DMS114 treated with DMSO at 0.1 percent for 48 hours (cell line): Measurements from ENCODE around the gene DCST1.
A peak's percentile ranks its signal among the peaks of the same experiment; 100 is the strongest.

Source experiments
- DNase-seq: peaks from one replicate; lab custom pipeline; 2025; ENCODE audit not compliant: unreplicated experiment; lab: John Stamatoyannopoulos, UW

Gene DCST1

DNA sequence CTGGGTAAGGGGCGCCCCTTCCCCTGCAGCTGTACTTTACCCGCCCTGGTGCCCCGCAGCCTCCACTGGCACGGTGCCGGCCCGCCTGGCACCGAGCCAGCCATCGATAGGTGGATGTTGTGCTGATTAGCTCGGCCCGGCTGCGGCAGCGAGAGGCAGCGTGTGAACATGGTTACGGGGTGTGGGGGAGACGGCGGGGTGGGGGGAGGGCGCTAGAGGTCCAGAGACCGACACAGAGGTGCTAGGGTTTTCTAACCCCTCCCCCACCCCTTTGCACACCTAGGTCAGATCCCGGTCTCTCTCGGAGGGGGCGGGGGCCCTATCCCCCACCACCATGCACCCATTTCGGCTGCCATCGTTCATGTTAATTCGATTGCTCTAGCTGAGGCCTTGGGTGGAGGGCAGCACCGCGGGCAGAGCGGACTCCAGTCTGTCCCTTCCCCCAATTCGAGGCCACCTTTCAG, 36.6 kb downstream of the DCST1 start:
- DNase-seq = no peak

DNA sequence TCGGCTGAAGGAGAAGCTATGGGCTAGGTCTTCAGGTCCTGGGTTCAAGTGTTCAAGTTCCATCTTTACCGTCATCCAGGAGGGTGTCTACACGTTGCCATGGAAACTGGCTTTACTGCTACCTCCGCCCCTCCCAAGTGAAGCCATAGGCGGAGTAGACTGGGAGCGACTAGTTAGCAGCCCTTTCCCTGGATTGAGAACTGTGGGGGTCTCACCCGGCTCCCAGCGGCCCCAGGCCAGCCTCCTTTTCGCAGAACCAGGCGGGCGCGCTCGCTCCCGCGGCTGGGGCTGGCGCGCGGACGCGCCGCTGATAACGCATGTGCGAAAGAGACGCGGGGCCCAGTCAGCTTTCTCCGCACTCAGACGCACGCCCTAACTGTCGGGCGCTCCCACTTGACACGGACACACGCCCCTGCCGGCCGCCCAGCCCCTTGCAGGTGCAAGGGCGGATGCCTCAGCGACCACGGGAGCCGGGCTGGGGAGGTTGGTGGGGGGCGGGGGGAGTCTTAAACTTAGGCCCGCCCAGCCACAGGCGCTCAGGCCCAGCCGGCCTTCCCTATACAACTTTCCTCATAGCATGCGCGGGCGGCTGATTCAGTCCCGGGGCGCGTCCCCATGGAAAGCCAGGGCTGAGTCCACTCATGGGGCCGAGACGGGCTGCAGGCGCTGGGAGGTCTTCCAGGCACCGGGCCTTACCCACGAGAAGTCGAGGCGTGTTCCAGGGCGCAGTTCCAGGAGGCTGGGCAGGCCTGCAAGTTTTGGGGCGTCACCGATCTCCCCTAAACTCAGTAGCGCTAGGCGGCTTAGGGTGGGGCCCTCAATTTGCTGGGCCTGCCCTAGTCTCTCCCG, 37.3 kb downstream of the DCST1 start:
- peak; percentile 83 for DNase-seq

DNA sequence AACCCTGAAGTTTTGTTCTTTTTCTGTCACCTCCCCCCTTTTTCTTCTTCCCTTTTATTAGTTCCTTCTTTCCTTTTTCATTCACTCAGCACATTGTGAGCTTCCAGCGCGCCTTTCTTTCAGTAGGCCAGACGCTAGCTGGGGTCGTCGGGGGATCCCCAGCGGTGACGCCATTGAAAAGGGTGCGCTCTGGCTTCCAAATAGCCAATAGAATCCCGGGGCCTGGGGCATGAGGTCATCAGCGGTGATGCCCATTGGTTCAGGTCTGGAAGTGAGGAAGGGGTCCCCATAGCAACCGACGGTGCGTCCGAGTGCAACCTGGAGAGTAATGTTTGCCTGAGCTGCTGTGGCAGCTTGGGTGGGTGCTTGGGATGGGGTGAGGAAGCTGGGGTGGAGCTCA, 38.1 kb downstream of the DCST1 start:
- no peak for DNase-seq

DNA sequence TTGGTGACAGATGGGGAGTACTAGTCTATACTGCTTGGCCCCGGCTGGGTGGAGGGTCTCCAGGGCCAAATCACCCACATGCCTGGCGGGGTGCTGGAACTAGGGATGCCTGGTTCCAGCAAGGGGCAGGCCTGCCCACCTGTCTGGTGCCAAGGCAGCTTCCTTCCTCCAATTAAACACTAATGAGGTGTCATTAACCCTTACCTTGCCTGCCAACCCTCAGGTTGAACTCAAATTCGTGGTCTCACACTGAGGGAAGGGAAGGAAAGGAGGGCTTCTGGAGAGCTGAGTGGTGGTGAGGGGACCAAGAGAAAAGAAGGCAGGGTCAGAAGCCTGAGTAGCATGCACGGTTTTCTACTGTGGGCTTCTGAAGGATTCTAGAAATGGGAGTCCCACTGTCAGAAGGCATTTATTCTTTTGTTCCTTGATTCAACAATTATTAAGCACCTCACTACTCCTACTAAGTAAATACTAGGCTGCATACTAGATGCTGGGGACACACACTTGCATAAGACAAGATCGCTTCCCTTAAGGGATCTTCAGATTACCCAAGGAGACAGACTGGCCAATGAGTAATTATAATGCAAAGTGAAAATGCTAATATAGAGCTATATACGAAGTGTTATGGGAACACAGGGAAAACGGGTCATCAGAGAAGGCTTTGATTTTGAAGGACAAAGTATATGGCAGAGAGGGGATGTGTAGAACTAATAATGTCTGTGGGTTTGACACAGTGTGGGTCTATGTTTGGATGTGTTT, 39.1 kb downstream of the DCST1 start:
- no peak for DNase-seq

DNA sequence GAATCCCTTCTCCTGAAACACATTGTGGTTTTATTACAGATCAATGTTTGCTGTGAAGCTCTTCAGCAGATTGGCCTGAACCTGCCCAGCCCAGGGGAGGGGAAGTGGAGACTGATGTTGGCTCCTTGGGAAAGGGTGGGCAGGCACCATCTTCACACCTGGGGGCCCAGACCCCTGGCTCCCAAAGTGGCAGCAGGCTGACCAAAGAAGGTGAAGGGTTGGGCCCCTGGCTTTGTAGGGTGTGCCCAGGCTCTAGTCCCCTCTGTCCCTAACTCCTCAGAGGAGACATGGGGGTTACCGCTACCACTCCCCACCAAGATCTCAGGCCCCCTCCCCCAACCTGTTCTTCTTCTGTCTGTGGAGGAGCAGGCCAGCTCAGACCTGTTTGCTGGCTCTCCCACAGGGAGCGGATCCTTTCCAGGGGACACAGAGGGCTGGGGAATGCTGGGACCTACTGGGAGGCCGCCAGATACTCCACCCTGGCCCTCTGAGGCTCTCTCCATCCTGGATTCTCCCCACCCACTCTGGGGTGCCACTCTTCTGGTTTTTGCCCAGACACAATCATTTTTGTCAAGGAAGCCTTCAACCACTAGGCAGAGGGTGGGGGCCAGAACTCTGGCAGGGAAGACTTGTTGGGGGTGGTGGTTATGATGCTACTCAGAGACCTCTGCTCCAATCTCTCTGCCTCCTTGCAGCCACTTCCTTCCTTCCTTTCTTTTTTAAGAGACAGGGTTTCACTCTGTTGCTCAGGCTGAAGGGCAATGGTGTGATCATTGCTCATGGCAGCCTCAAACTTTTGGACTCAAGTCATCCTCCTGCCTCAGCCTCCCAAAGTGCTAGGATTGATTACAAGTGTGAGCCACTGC, 40.0 kb downstream of the DCST1 start:
- DNase-seq = no peak

DNA sequence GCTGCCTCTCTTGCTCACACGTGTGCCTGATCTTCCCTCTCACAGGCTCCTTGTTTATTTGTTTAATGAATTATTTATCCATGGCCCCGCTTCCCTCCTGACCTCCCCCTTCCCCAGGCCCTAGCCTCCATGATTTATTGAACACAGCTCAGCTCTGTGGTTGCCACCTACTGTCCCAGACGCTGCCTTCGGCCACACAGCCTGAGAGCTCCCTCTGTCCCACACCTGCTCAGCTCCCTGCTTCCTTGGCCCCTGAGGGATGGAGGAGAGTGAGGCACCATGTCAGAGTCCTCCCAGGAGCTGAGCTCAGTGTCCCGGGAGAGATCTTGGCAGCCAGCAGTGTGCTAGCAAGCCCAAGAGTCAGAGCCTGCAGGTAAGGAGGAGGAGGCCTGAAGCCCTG, 41.9 kb downstream of the DCST1 start:
- no peak for DNase-seq

DNA sequence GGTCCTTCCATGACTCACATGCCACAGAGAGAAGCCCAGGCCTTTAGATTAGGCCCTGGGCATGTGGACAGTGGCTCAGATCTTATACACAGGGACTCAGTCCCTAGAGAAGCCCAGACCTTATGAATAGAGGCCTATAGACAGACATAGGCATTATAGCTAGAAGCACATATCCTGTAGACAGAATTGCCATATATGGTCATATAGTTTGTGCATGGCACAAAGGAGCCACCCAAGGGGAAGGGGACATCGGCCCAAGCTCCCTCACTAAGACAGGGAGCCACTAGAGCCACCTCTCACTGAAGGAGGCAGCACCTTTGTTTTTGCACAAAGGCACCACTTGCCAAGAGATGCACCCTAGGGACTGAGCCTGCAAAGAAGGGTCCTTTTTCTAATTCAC, 42.7 kb downstream of the DCST1 start:
- DNase-seq = no peak

DNA sequence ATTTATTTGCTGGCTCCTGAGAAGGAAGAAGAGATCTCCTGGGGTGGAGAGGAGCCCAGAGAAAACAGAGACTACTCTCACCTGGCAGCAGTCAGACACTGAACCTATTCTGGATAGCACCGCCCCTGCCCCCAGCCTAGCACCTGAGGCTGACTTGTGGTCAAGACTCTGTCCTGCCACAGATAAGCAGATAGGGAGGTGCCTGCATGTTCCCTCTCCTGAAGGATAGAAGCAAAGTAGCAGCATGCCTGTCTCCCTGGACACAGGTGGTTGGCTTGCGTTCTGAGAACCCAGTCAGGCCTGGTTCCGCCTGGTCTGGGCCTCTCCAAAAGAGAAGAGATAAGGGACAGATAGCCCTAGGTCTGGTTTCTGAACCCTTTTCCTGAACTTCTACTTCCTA, 43.7 kb downstream of the DCST1 start:
- DNase-seq = no peak

DNA sequence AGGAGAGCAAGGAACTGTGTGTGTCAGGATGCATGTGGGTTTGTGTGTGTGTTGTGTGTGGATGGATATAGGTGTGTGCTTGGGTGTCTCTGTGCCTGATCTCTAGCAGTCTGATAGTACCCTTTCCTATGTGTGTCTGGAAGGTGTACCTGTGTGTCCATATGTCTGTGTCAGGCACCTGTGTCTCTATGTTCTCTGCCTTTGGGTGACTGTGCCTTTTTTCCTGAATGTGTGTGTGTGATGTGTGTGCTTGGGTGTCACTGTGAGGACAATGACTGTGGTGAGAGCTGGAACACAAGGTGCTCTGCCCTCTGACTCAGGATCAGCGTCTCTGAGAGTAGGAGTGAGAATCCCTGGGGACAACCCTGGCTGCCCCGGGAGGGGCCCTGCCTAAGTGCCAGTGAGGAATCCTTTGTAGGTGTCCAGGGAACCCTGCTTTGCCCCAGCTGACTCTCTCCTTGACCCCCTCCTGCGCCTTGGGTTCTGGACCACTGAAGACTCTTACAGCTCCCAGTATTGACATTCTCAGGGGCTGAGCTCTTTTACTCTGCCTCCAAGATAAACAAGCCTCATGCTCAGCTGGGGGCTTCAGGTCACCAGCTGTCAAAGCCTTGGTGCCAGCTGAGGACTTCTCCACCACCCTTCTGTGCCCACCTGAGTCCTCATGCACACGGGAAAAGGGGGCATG, 44.3 kb downstream of the DCST1 start:
- no peak for DNase-seq

DNA sequence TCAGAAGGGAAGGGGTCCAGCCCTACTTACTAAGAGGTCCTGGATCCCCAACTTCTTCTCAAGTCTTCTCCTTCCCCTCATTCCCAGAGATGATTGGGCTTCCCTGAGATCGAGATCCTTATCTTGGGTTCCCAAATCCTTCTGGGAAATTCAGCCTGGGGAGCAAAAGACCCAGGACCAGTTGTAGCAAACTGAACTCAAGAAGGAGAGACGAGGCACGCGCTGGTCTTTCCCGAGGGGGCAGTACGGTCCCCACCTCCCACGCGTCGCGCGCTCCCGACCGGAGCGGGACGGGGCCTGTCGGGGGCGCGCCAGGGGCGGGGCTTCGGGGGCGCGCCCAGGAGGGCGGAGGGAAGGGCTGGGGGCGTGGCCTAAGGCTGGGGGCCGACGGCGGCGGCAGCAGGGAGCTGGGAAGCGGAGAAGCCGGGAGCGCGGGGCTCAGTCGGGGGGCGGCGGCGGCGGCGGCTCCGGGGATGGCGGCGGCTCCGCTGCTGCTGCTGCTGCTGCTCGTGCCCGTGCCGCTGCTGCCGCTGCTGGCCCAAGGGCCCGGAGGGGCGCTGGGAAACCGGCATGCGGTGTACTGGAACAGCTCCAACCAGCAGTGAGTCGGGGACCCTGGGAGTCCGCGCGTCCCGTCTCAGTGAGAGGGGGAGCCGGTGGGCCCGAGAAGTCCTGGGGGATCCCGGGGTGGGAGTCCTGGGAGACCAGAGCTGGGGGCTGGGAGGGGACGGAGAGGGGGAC, 45.0 kb downstream of the DCST1 start, which contains the start of gene EFNA3:
Gene EFNA3, plus strand, starts transcription at position 369 of the 741 bp plus-strand sequence. Its CDS starts 105 bp downstream, at position 474.
- DNase-seq = peak; percentile 58

DNA sequence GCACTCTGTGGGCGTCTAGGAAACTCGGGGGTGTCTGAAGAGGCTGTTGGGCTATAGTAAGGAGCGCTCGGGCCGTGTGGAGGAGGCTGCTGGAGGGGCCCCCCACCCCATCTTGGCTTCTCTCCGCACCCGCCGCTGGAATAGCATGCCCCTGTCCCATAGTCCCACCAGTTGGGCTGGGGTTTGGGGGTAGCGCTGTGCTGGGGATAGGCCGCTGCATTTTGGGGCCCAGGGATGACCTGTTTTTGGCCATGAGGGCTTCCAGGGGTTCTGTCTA, 45.5 kb downstream of the DCST1 start:
- DNase-seq = no peak

DNA sequence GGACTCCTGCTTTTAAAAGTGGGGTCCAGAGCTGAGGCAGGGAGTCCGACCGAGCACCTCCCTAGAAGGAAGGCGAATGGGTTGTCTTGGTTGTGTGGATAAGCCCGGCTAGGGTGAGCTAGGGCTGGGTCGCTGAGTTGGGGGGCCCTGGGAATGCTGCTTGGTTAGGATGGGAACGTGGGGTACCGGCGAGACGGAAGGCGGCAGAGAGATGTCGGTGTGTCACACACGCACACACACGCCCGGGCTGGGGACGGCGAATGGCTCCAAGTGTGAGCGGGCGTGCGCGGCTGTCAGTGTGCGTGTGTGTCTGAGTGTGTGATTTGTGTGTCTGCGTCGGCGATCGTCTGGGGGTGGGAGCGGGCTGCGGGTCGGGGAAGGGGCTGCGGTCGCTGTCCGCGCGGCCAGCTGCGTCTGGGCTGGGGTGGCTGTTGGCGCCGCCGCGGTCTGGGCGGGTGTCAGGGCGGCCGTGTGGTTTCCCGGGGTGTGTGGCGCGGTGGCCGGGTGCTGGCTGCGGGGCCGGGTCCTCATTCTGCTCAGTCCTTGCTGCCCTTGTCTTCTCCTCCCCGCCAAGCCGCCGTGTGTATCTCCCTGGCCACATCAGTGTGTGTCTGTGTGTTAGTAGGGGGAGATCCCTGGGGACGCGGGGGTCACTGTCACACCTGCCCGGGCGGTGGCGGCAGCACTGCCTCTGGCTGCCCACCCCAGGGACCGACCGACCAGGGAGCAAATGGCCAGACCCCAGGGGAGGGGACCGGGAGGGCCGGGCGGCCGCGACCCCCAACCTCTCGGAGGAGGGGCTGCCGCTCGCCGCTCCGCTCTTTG, 46.1 kb downstream of the DCST1 start:
- no peak for DNase-seq

DNA sequence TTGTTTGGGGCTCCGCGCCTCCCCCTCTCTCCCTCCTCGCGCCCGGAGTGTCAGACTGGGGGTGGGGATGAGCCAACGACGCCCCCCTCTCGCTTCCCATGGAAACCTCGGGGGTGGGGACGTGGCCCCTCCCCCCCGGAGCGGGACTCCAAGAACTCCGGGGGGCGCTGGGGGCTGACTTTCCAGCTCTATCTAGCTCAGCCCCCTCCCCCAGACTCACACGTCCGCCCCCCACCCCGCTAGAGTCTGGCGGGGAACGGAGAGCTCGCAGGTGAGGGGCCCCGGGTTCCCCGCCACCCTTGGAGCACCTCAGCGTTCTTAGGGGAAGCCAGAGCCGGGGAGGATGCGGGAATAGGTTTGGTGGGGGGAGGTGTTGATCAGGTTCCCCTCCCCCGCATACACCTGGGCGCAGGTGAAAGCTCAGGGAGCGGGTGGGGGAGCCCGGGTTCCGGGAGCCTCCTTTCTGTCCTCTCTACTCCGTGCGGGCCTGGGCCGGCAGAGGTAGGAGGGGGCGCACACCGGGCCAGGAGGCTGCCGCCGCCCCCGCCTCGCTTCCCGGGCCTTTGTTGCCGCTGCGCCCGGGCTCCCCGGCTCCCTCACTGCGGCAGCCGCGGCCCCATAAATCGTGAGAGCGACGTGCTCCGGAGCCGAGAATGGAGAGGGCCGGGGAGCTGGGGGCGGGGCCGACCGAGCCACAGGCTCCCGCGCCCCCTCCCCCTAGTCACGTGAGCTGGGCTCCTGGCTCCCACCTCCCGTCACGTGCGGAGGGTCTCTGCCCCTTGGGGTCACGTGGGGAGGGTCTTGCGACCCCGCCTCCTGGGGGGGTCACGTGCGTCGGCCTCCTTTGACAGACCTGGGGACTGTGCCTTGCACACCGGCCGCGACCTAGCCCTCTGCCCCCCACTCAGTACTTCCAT, 46.9 kb downstream of the DCST1 start:
- DNase-seq = no peak

DNA sequence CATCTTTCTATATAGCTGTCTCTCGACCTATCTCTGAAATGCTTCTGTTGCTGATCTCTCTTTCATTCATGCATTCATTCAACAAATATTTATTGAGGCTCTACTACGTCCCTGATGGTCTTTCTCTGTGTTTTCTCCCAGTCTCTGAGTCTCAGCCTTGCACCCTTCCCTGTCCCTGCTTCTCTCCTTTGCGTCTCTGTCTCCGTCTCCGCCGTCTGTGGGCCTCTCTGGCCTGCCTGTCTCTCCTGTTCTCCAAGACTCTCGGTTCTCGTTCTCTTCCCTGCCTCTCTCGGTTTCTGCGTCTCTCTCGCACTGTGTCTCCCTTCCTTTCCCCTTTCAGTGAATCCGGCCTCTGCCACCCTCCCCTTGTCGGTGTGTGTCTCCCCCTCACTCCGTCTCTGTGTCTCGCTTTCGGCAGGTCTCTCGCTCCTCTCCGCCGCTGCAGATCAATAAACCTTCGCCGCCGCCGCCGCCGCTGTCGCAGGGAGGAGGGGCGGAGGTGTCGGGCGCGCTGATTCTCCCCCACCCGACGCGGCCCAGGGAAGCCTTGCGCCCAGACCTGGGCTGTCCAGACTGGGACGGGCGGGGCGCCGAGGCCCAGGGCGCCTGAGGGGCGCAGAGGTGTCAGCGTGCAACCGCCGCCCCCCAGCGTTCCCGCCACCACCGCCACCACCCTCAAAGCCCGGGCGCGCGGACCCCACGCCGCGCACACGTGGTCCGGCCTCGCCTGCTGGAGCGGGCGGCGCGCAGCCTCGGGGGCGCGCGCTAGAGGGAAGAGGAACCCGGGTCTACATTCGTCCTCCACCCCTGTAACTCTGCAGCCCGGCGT, 48.1 kb downstream of the DCST1 start:
- DNase-seq = no peak

DNA sequence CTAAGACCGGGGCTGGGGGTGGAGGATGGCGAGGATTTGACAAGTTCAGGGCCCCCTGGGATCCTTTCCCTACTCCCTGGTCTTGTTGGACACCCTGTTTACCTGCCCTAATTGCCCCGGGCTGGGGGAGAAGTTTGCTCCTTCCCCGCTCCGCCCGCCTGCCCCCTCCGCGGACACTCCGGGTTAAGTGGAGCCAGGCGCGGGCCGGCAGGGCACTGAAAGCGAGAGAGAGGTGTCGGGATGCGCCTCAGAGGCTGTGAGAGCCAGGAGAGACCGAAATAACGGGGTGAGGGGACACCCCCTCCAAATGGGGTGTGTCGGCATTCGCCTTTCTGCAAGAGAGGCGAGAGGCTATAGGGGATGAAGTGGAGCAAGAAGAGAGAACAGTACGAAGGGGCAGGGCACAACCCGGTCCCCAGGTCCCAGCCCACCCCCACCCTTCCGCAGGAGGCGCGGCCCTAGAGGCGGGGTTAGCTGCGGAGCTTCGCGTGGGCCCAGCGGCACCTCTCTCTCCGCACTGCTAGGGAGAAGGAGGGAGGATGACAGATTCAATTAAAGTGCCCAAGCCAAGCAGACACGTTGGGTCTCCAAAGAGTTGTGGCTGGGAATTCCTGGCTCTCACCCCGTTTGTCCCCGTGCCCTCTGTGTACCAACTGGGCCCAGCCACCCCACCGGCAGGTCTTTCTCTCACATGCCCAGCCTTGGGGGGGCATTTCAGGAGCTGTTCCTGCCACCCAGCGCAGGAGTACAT, 48.9 kb downstream of the DCST1 start:
- no peak for DNase-seq

DNA sequence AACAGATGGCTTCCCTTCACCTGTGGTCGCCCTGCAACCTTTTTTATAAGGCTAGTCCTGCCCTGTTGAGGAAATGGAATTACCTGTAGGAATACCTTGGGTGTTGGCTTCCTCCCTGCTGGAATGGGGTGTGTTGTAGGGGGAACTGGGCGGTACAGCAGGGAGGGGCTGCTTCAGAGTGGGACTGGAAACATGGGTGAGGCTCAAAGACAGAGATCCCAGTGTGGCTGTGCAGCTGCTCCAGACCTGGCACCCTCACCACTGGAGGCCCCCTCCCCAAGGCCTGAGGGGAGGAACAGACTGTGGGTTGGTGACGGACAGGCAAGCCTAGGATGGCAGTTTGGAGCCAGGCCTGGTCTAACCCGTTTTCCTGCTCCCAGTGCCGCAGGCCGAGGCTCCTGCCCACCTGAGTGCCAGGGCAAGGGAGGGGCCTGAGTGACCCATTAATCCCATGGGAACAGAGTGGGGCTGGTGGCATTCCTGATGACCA, 49.5 kb downstream of the DCST1 start:
- no peak for DNase-seq
